Thoracic aorta (tissue), 2 donors: ENCODE data around the gene CALHM5. TPM values are rescaled to one million over a fixed set of nuclear protein-coding genes. Genes with fewer than 3 reads are reported as not detected.

Experiments
- ATAC-seq: fragments of 150-250 bp; one replicate; pipeline ENCODE4 v1.8.0; 2017; ENCODE audit warnings: low read depth; ENCODE audit not compliant: insufficient number of reproducible peaks, low FRiP score
- DNase-seq: peaks from one replicate; pipeline ENCODE4 v3.0.0-alpha.2; 2020; ENCODE audit warnings: low spot score
- H3K27ac ChIP-seq, 2 donors: fragments of 200-600 bp; sonication (generic); 1 replicate in 1 of 2; 2 replicates in 1 of 2; pipeline ENCODE4 v1.5.1; 2016; ENCODE audit warnings: mild to moderate bottlenecking in 2 of 2, moderate library complexity in 2 of 2
- H3K27me3 ChIP-seq: fragments of 200-600 bp; sonication (generic); replicated peaks from 2 replicates; pipeline ENCODE4 v1.6.0; 2016; ENCODE audit warnings: mild to moderate bottlenecking; ENCODE audit not compliant: insufficient read depth
- H3K36me3 ChIP-seq: fragments of 200-600 bp; sonication (generic); one replicate; pipeline ENCODE4 v1.5.1; 2016
- H3K4me1 ChIP-seq, 2 donors: fragments of 200-600 bp; sonication (generic); 1 replicate in 1 of 2; 2 replicates in 1 of 2; pipeline versions ENCODE4 v1.5.1 to v1.6.0; 2016; ENCODE audit warnings: low read depth in 2 of 2, mild to moderate bottlenecking in 1 of 2; ENCODE audit not compliant: control insufficient read depth in 1 of 2
- H3K4me3 ChIP-seq: fragments of 200-600 bp; sonication (generic); 2 replicates; pipeline ENCODE4 v1.5.1; 2016; ENCODE audit warnings: mild to moderate bottlenecking
- H3K9me3 ChIP-seq: fragments of 200-600 bp; sonication (generic); 2 replicates; pipeline ENCODE4 v1.5.1; 2016
- CTCF ChIP-seq: fragments of 200-600 bp; sonication (generic); IDR thresholded peaks from one replicate; pipeline ENCODE4 v1.5.1; 2019; ENCODE audit warnings: antibody characterized with exemption
- total RNA-seq, 2 donors: library from RNA; depleted of rRNA; stranded (reverse); fragments of >200 nt; gene quantifications; one replicate each; pipeline versions ENCODE4 v1.1.0 to v1.2.3, GENCODE V29; 2016

CALHM5 gene
- total RNA-seq, 2 donors from 2014 or later, result 14.0 to 16.7 TPM

GRCh38 chr6:116476002-116476678 lies 35.3 kb upstream of the CALHM5 start:
- ATAC-seq (no peak), DNase-seq (no peak)
- Histone ChIP-seq H3K4me1 (no peaks in the 10 kb centered on the region), H3K9me3 (no peaks in the 10 kb centered on the region), H3K27me3 (no peaks in the 10 kb centered on the region), H3K27ac (no peak overlapping the region), H3K4me3 (no peak overlapping the region), H3K36me3 (no peaks in the 10 kb centered on the region)
- TF ChIP-seq CTCF, result no peak

GRCh38 chr6:116482780-116483179 lies 28.7 kb upstream of the CALHM5 start:
- TF ChIP-seq CTCF, result no peak
- no peaks in the 10 kb centered on the region for H3K4me1 ChIP-seq
- H3K27me3 ChIP-seq, result no peaks in the 10 kb centered on the region
- no peak overlapping the region for H3K27ac ChIP-seq
- no peak overlapping the region for H3K4me3 ChIP-seq
- no peak for DNase-seq
- no peaks in the 10 kb centered on the region for H3K9me3 ChIP-seq
- no peak for ATAC-seq
- no peaks in the 10 kb centered on the region for H3K36me3 ChIP-seq

- no peaks in the 10 kb centered on the region for H3K36me3 ChIP-seq
- no peaks in the 10 kb centered on the region for H3K4me1 ChIP-seq
- ATAC-seq (no peak), DNase-seq (no peak)
- TF ChIP-seq CTCF, result no peak
- H3K27me3 ChIP-seq, result no peaks in the 10 kb centered on the region
- no peak overlapping the region for H3K27ac ChIP-seq
- no peak overlapping the region for H3K4me3 ChIP-seq
- H3K9me3 ChIP-seq, result no peaks in the 10 kb centered on the region
These were observed 27.8 kb upstream of the CALHM5 start for GRCh38 chr6:116483616-116484015.

DNA sequence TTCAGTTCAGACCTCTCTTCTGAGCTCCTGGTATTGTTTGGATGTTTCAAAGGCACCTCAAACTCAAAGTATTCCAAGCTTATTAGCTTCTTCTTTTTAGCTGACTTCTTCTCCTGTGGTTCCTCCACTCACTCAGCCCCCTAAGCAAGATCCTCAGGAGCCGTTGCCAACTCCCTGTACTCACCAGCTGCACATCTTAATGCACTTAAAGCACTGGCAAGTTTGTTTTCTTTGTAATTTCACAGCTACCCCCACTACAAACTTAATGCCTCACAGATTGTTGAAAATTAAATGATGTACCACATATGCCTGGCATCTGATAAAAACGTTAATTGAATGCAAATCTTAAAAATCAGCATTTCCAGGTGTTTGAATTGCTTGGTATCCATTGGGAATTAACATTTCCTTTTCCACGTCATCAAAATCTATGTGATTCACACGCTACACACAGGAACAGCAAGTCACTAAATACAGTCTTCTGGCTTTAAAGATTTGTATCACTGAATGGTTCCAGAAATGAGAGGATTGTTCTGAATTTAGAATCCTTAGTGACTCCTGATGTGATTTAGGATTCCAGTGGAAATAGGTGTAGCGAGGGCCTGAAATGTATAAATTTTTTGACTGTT lies 25.8 kb upstream of the CALHM5 start:
- TF ChIP-seq CTCF, result no peak
- Histone ChIP-seq H3K27me3 (no peaks in the 10 kb centered on the region), H3K4me1 (no peaks in the 10 kb centered on the region), H3K36me3 (no peaks in the 10 kb centered on the region), H3K27ac (no peak overlapping the region), H3K9me3 (no peaks in the 10 kb centered on the region), H3K4me3 (no peak overlapping the region)
- ATAC-seq, result no peak
- no peak for DNase-seq

GRCh38 chr6:116491610-116492330 lies 19.7 kb upstream of the CALHM5 start:
- Histone ChIP-seq H3K27me3 (no peaks in the 10 kb centered on the region), H3K36me3 (no peaks in the 10 kb centered on the region), H3K4me3 (no peak overlapping the region), H3K9me3 (no peaks in the 10 kb centered on the region), H3K4me1 (no peaks in the 10 kb centered on the region), H3K27ac (no peak overlapping the region)
- no peak for TF ChIP-seq CTCF
- ATAC-seq (no peak), DNase-seq (no peak)
